OCI-LY3 (cell line): ENCODE measurements around the gene CERS6.

ENCODE experiments used
- CTCF ChIP-seq: fragments of 200-600, 300-600 bp; sonication (generic); IDR thresholded peaks from 2 replicates; pipeline ENCODE4 v1.5.1; 2014; ENCODE audit warnings: antibody characterized with exemption, low read length, low read depth
- EZH2phosphoT487 ChIP-seq: fragments of 200-600 bp; shearing (Covaris generic); IDR thresholded peaks from 2 replicates; pipeline ENCODE4 v1.6.1; 2018; ENCODE audit warnings: antibody characterized with exemption, mixed run types, low read depth

- TF ChIP-seq CTCF (no peak), EZH2phosphoT487 (no peak)
These were observed 136.2 kb downstream of the CERS6 start for GRCh38 chr2:168592181-168592831.
